GM12878 (cell line): Measurements from ENCODE around the gene OLFM2. TPM values are rescaled to one million over a fixed set of nuclear protein-coding genes. Genes with fewer than 3 reads are reported as not detected.

ENCODE experiments used
- ATAC-seq: fragments of 200-7000 bp; cut with Tn5 transposase; 3 replicates; pipeline ENCODE4 v1.9.1; 2020; ENCODE audit warnings: mild to moderate bottlenecking, moderate library complexity
- BruUV-seq: library from RNA; stranded (reverse); fragments of 400-500 nt; replicated peaks from 2 replicates; lab custom pipeline; 2021; lab: Mats Ljungman, UMichigan
- CTCF ChIA-PET: fragments of 300-600 bp; sonication (Branson Sonifier 250); formaldehyde crosslinking; extraction: SDS; loops from one replicate; lab custom pipeline; 2021; ENCODE audit warnings: inconsistent platforms; lab: Yijun Ruan, JAX
- POLR2A ChIA-PET: fragments of 350-600 bp; formaldehyde crosslinking; extraction: SDS; loops from one replicate; lab custom pipeline; 2021; ENCODE audit warnings: inconsistent platforms; lab: Charles Lee
- RAD21 ChIA-PET: fragments of 300-600 bp; sonication (Branson Sonifier 250); formaldehyde crosslinking; loops from one replicate; lab custom pipeline; 2023; ENCODE audit warnings: antibody characterized with exemption; ENCODE audit not compliant: unreplicated experiment; lab: Charles Lee
- SMC1A ChIA-PET: fragments of 300-600 bp; sonication (Branson Sonifier 250); formaldehyde crosslinking; loops from one replicate; lab custom pipeline; 2023; ENCODE audit not compliant: unreplicated experiment, uncharacterized antibody; lab: Charles Lee
- DNase-seq: peaks from one replicate; pipeline ENCODE4 v3.0.0-alpha.2; 2011; ENCODE audit warnings: low read depth, low spot score
- FAIRE-seq: peaks from 3 replicates; lab custom pipeline; 2011; peaks lifted over from hg19 to GRCh38; lab: Jason Lieb, UNC
- H2AFZ ChIP-seq: 2 replicates; pipeline ENCODE4 v1.6.0; 2011; ENCODE audit warnings: low read depth, low read length, control low read depth; ENCODE audit not compliant: control insufficient read depth
- H3K27ac ChIP-seq: 2 replicates; pipeline ENCODE4 v1.5.1; 2011; ENCODE audit warnings: control low read depth; ENCODE audit not compliant: control insufficient read depth, insufficient read depth
- H3K27me3 ChIP-seq, 2 experiments: replicated peaks in 1 of 2; 2 replicates each; pipeline versions ENCODE4 v1.6.0 to v1.6.1; 2011; ENCODE audit warnings: low read length in 1 of 2; ENCODE audit not compliant: control insufficient read depth in 2 of 2, insufficient read depth in 2 of 2
- H3K36me3 ChIP-seq, 2 experiments: 2 replicates each; pipeline ENCODE4 v1.5.1; 2011; ENCODE audit warnings: low read length in 1 of 2; ENCODE audit not compliant: control insufficient read depth in 2 of 2, insufficient read depth in 2 of 2
- H3K4me1 ChIP-seq: 2 replicates; pipeline ENCODE4 v1.6.1; 2011; ENCODE audit warnings: mild to moderate bottlenecking, low read length, moderate library complexity, mixed read lengths; ENCODE audit not compliant: control insufficient read depth, insufficient read depth
- H3K4me2 ChIP-seq: 2 replicates; pipeline ENCODE4 v1.6.0; 2011; ENCODE audit warnings: control low read depth; ENCODE audit not compliant: control insufficient read depth, insufficient read depth
- H3K4me3 ChIP-seq: fragments of 200-600 bp; sonication (generic); 2 replicates; pipeline ENCODE4 v1.5.1; 2016
- H3K79me2 ChIP-seq: 2 replicates; pipeline ENCODE4 v1.6.0; 2011; ENCODE audit warnings: low read length; ENCODE audit not compliant: control insufficient read depth, insufficient read depth
- H3K9ac ChIP-seq: 2 replicates; pipeline ENCODE4 v1.8.0; 2011; ENCODE audit warnings: low read length, control low read depth, mixed read lengths; ENCODE audit not compliant: control insufficient read depth, insufficient read depth
- H3K9me3 ChIP-seq: replicated peaks from 3 replicates; pipeline ENCODE4 v1.5.1; 2011; ENCODE audit warnings: mild to moderate bottlenecking, low read length; ENCODE audit not compliant: control insufficient read depth, insufficient read depth
- H4K20me1 ChIP-seq: 2 replicates; pipeline ENCODE4 v1.6.0; 2011; ENCODE audit not compliant: control insufficient read depth, insufficient read depth
- BMI1 ChIP-seq: fragments of 450-650 bp; IDR thresholded peaks from 2 replicates; pipeline ENCODE4 v1.6.1; 2016; ENCODE audit warnings: mild to moderate bottlenecking, moderate library complexity, borderline replicate concordance
- MLLT1 ChIP-seq: fragments of 450-650 bp; IDR thresholded peaks from 2 replicates; pipeline ENCODE4 v1.6.1; 2016; ENCODE audit warnings: mild to moderate bottlenecking
- NKRF ChIP-seq: fragments of 450-650 bp; conservative IDR thresholded peaks from 2 replicates; pipeline ENCODE4 v1.6.1; 2017; ENCODE audit warnings: mild to moderate bottlenecking, moderate library complexity
- NRF1 ChIP-seq: conservative IDR thresholded peaks from 2 replicates; pipeline ENCODE4 v1.6.1; 2011; ENCODE audit warnings: mild to moderate bottlenecking, low read depth, low read length, improper control_type of control experiment
- PAX8 ChIP-seq: fragments of 450-650 bp; IDR thresholded peaks from 2 replicates; pipeline ENCODE4 v1.6.1; 2017; ENCODE audit warnings: mild to moderate bottlenecking, moderate library complexity
- POLR2A ChIP-seq: IDR thresholded peaks from 2 replicates; pipeline ENCODE4 v1.6.1; 2011; ENCODE audit warnings: low read depth, mild to moderate bottlenecking, low read length
- SMC3 ChIP-seq: IDR thresholded peaks from 2 replicates; pipeline ENCODE4 v1.6.1; 2011; ENCODE audit warnings: low read length, improper control_type of control experiment, borderline replicate concordance
- STAT3 ChIP-seq: IDR thresholded peaks from 2 replicates; pipeline ENCODE4 v1.6.1; 2011; ENCODE audit warnings: low read depth, low read length, improper control_type of control experiment
- ZBTB4 ChIP-seq: fragments of 450-650 bp; formaldehyde crosslinking; IDR thresholded peaks from 2 replicates; pipeline ENCODE4 v1.4.0; 2022; ENCODE audit warnings: mild to moderate bottlenecking, moderate library complexity
- ZNF384 ChIP-seq: IDR thresholded peaks from 2 replicates; pipeline ENCODE4 v1.6.1; 2012; ENCODE audit warnings: low read depth, mild to moderate bottlenecking, low read length, improper control_type of control experiment, borderline replicate concordance
- whole genome bisulfite sequencing: methylation state at CpG from one replicate; pipeline ENCODE4 v1.1.6; 2016; ENCODE audit warnings: low lambda C conversion rate; ENCODE audit not compliant: insufficient replicate concordance, insufficient coverage; ENCODE audit errors: missing lambda C conversion rate; 5-methylcytosine and 5-hydroxymethylcytosine counted together
- in situ Hi-C: fragments of 300-500 bp; cut with MboI; formaldehyde crosslinking; loops from 9 replicates; pipeline ENCODE4 v1.14.3; 2018; ENCODE audit warnings: mixed read lengths
- intact Hi-C: fragments of 100-400 bp; cut with micrococcal nuclease; formaldehyde crosslinking; loops from one replicate; pipeline ENCODE4 v1.14.2; 2022; ENCODE audit not compliant: unreplicated experiment
- polyA plus RNA-seq, 11 experiments: library from polyadenylated mRNA; depleted of rRNA in 4 of 11; unstranded in 6 of 11; stranded (reverse) in 5 of 11; fragments of >200 nt; fragmentation: Nextera tagmentation in 4 of 11; fragmentation: Illumina TruSeq in 1 of 11; extraction: Ambion mirVana in 4 of 11; extraction: Trizol in 1 of 11; gene quantifications; 1 replicate in 1 of 11; 2 replicates in 10 of 11; pipeline versions ENCODE4 v1.2.1 to v1.2.3, GENCODE V29; 2011 to 2016; ENCODE audit warnings: inconsistent platforms in 2 of 11, missing spikeins in 2 of 11, low read depth in 1 of 11
- total RNA-seq, 4 experiments: library from RNA; depleted of rRNA in 3 of 4; stranded (reverse); fragments of >200 nt in 3 of 4; fragmentation: Illumina TruSeq in 1 of 4; extraction: Trizol in 1 of 4; gene quantifications; 2 replicates each; pipeline versions ENCODE4 v1.2.1 to v1.2.3, GENCODE V29; 2013 to 2021

The OLFM2 gene
- total and polyA plus RNA-seq, 10 of the 15 experiments (the other 5 are each of a cell fraction or from before 2014, with no cell fraction given) = 0.07 to 3.5 (median 0.27) TPM; not detected in 5

GRCh38 chr19:9862938-9863337, 73.4 kb downstream of the OLFM2 start:
- ChIA-PET CTCF (no interaction called here), RAD21 (no interaction called here), SMC1A (interaction anchor here (0.6 to 1.0 kb wide), 2 partner anchors 60 to 237 kb away, joined by 3 read pairs; no protein-coding TSS in a partner anchor)
- H4K20me1 ChIP-seq = no peaks in the 10 kb centered on the region
- H3K4me1 ChIP-seq = peaks cover 11% of the 10 kb centered on the region
- WGBS = 39% methylated on average over 4 of the region's 4 CpGs
- no peaks in the 10 kb centered on the region for H3K9me3 ChIP-seq
- in situ Hi-C loops = no loop called here
- no TSS peak for BruUV-seq
- no peak overlapping the region for H2AFZ ChIP-seq
- no peaks in the 10 kb centered on the region for H3K27me3 ChIP-seq
- H3K4me3 ChIP-seq = no peak overlapping the region
- H3K36me3 ChIP-seq = no peaks in the 10 kb centered on the region
- TF ChIP-seq STAT3 (no peak), ZNF384 (no peak), PAX8 (no peak), MLLT1 (no peak), NKRF (no peak), NRF1 (no peak), BMI1 (no peak), POLR2A (no peak), ZBTB4 (no peak), SMC3 (no peak)
- TF ChIP-seq, all 136 proteins: peak for 0
- no peak for ATAC-seq
- H3K9ac ChIP-seq = no peak overlapping the region
- H3K27ac ChIP-seq = no peak overlapping the region
- no peaks in the 10 kb centered on the region for H3K79me2 ChIP-seq
- no peak for DNase-seq
- intact Hi-C loops = no loop called here
- POLR2A ChIA-PET = no interaction called here
- no peak overlapping the region for H3K4me2 ChIP-seq
- FAIRE-seq = no peak
